NB4 (cell line): ENCODE measurements around the gene EIF4G3.

Experiments used
- CTCF ChIP-seq: IDR thresholded peaks from one replicate; pipeline ENCODE4 v1.5.1; 2012; ENCODE audit warnings: low read depth, low read length
- MAX ChIP-seq: IDR thresholded peaks from 2 replicates; pipeline ENCODE4 v1.6.1; 2011; ENCODE audit warnings: low read depth, low read length
- MYC ChIP-seq: IDR thresholded peaks from 2 replicates; pipeline ENCODE4 v1.6.1; 2011; ENCODE audit warnings: low read depth, low read length
- POLR2A ChIP-seq: IDR thresholded peaks from 2 replicates; pipeline ENCODE4 v1.6.1; 2011; ENCODE audit warnings: mild to moderate bottlenecking; ENCODE audit not compliant: insufficient read length; ENCODE audit errors: extremely low read depth

- no peak for TF ChIP-seq POLR2A
- TF ChIP-seq CTCF, result no peak
- no peak for TF ChIP-seq MYC
- no peak for TF ChIP-seq MAX
These were observed 279.9 kb downstream of the EIF4G3 start for GRCh38 chr1:20896826-20897225.
